Natural killer cell (primary cell): ENCODE data around the gene TMEM130. TPM values are rescaled to one million over a fixed set of nuclear protein-coding genes. Genes with fewer than 3 reads are reported as not detected.

Source experiments
- ATAC-seq, 3 donors: fragments of 150-1000 bp in 2 of 3; fragments of 200-7000 bp in 1 of 3; cut with Tn5 transposase; 1 replicate in 1 of 3; 2 replicates in 2 of 3; pipeline ENCODE4 v1.10.0; 2021; ENCODE audit warnings: mild to moderate bottlenecking in 2 of 3, moderate library complexity in 2 of 3
- DNase-seq, 2 donors: peaks; one replicate each; pipeline versions ENCODE4 v3.0.0 to v3.0.0-alpha.2; 2013 to 2021; ENCODE audit warnings: mixed read lengths in 1 of 2
- H3K27ac ChIP-seq: one replicate; pipeline ENCODE4 v1.5.1; 2013; ENCODE audit warnings: mild to moderate bottlenecking, low read length
- H3K27me3 ChIP-seq: one replicate; pipeline ENCODE4 v1.6.1; 2013; ENCODE audit warnings: low read length; ENCODE audit not compliant: control insufficient read depth, insufficient read depth
- H3K36me3 ChIP-seq: one replicate; pipeline ENCODE4 v1.6.1; 2013; ENCODE audit warnings: low read length; ENCODE audit not compliant: control insufficient read depth, insufficient read depth
- H3K4me1 ChIP-seq: one replicate; pipeline ENCODE4 v1.6.1; 2013; ENCODE audit warnings: low read length; ENCODE audit not compliant: control insufficient read depth, insufficient read depth
- H3K4me3 ChIP-seq: one replicate; pipeline ENCODE4 v1.5.1; 2013; ENCODE audit warnings: low read length
- H3K9me3 ChIP-seq: one replicate; pipeline ENCODE4 v1.6.1; 2013; ENCODE audit warnings: low read length; ENCODE audit not compliant: control insufficient read depth, insufficient read depth
- H3K27ac Mint-ChIP-seq, 2 donors: one replicate each; pipeline ENCODE4 v1.8.0; 2022; ENCODE audit warnings: mild to moderate bottlenecking in 2 of 2, mixed read lengths in 2 of 2, moderate library complexity in 1 of 2
- H3K27me3 Mint-ChIP-seq, 2 donors: one replicate each; pipeline ENCODE4 v1.8.0; 2022; ENCODE audit warnings: low read depth in 2 of 2, mixed read lengths in 2 of 2
- H3K36me3 Mint-ChIP-seq: one replicate; pipeline ENCODE4 v1.8.0; 2022; ENCODE audit warnings: mixed read lengths
- H3K4me1 Mint-ChIP-seq, 2 donors: one replicate each; pipeline ENCODE4 v1.8.0; 2022; ENCODE audit warnings: mixed read lengths in 2 of 2
- H3K4me3 Mint-ChIP-seq: one replicate; pipeline ENCODE4 v1.8.0; 2022; ENCODE audit warnings: mild to moderate bottlenecking, moderate library complexity, mixed read lengths
- H3K9me3 Mint-ChIP-seq, 2 donors: one replicate each; pipeline ENCODE4 v1.8.0; 2022; ENCODE audit warnings: mixed read lengths in 2 of 2
- CTCF ChIP-seq: fragments of 200-600 bp; IDR thresholded peaks from one replicate; pipeline ENCODE4 v1.8.0; 2022; ENCODE audit warnings: antibody characterized with exemption
- WGBS: methylation state at CpG from one replicate; pipeline ENCODE4 v1.1.7; 2013; ENCODE audit warnings: missing lambda C conversion rate; ENCODE audit not compliant: insufficient coverage; 5-methylcytosine and 5-hydroxymethylcytosine counted together
- intact Hi-C: fragments of 100-400 bp; cut with micrococcal nuclease; formaldehyde crosslinking; loops from one replicate; pipeline ENCODE4 v1.14.2; 2022
- total RNA-seq, 4 donors: library from RNA; stranded (reverse); fragments of 120-200 nt in 1 of 4; gene quantifications; one replicate each; pipeline versions ENCODE4 v1.2.3 to v1.2.4, GENCODE V29; 2013 to 2022

Gene TMEM130
- total RNA-seq, 3 donors from 2014 or later (not counting 1 experiment from before 2014, with no cell fraction given), result not detected

- intact Hi-C loops, result no loop called here
- Mint-ChIP-seq H3K27ac (no peak overlapping the region), H3K4me1 (no peaks in the 10 kb centered on the region), H3K27me3 (peaks cover 0 to 14% of the 10 kb centered on the region in 2 donors), H3K36me3 (no peaks in the 10 kb centered on the region), H3K9me3 (no peaks in the 10 kb centered on the region), H3K4me3 (no peak overlapping the region)
- Histone ChIP-seq H3K36me3 (no peaks in the 10 kb centered on the region), H3K27ac (no peak overlapping the region), H3K4me1 (peaks cover 3% of the 10 kb centered on the region), H3K4me3 (no peak overlapping the region), H3K9me3 (no peaks in the 10 kb centered on the region), H3K27me3 (peaks cover 15% of the 10 kb centered on the region)
- 75% methylated on average over 14 of the region's 14 CpGs for WGBS
- no peak for TF ChIP-seq CTCF
- DNase-seq (no peak), ATAC-seq (no peak)
Observed at GRCh38 chr7:98864731-98865453, 4.9 kb downstream of the TMEM130 start.

GRCh38 chr7:98863601-98864000 lies 6.2 kb downstream of the TMEM130 start:
- Mint-ChIP-seq H3K4me1 (no peaks in the 10 kb centered on the region), H3K9me3 (no peaks in the 10 kb centered on the region), H3K27ac (no peak overlapping the region), H3K27me3 (peaks cover 0 to 22% of the 10 kb centered on the region in 2 donors), H3K36me3 (no peaks in the 10 kb centered on the region), H3K4me3 (no peak overlapping the region)
- Histone ChIP-seq H3K27me3 (peaks cover 9% of the 10 kb centered on the region), H3K4me1 (no peaks in the 10 kb centered on the region), H3K27ac (no peak overlapping the region), H3K36me3 (no peaks in the 10 kb centered on the region), H3K9me3 (no peaks in the 10 kb centered on the region), H3K4me3 (no peak overlapping the region)
- intact Hi-C loops, result no loop called here
- DNase-seq (no peak), ATAC-seq (no peak)
- WGBS, result 79% methylated on average over 2 of the region's 2 CpGs
- no peak for TF ChIP-seq CTCF

- TF ChIP-seq CTCF, result no peak
- no peaks in the 10 kb centered on the region for H3K36me3 ChIP-seq
- H3K9me3 ChIP-seq, result no peaks in the 10 kb centered on the region
- Mint-ChIP-seq H3K27me3 (peaks cover 0 to 22% of the 10 kb centered on the region in 2 donors), H3K36me3 (no peaks in the 10 kb centered on the region), H3K4me3 (no peak overlapping the region), H3K4me1 (no peaks in the 10 kb centered on the region), H3K9me3 (no peaks in the 10 kb centered on the region), H3K27ac (no peak overlapping the region)
- intact Hi-C loops, result no loop called here
- no peak overlapping the region for H3K4me3 ChIP-seq
- WGBS, result 95% methylated on average over 29 of the region's 29 CpGs
- no peak for DNase-seq
- H3K4me1 ChIP-seq, result no peaks in the 10 kb centered on the region
- no peak overlapping the region for H3K27ac ChIP-seq
- peaks cover 8% of the 10 kb centered on the region for H3K27me3 ChIP-seq
- ATAC-seq, result no peak
Observed at GRCh38 chr7:98862716-98863420, 6.9 kb downstream of the TMEM130 start.
